Measurements from ENCODE around the gene PRR5.
"Not testable (repeated sequence)": the region's sequence is repeated elsewhere in the genome, so short reads cannot be mapped to it uniquely, and the experiment has no call there.

Gene PRR5

DNA sequence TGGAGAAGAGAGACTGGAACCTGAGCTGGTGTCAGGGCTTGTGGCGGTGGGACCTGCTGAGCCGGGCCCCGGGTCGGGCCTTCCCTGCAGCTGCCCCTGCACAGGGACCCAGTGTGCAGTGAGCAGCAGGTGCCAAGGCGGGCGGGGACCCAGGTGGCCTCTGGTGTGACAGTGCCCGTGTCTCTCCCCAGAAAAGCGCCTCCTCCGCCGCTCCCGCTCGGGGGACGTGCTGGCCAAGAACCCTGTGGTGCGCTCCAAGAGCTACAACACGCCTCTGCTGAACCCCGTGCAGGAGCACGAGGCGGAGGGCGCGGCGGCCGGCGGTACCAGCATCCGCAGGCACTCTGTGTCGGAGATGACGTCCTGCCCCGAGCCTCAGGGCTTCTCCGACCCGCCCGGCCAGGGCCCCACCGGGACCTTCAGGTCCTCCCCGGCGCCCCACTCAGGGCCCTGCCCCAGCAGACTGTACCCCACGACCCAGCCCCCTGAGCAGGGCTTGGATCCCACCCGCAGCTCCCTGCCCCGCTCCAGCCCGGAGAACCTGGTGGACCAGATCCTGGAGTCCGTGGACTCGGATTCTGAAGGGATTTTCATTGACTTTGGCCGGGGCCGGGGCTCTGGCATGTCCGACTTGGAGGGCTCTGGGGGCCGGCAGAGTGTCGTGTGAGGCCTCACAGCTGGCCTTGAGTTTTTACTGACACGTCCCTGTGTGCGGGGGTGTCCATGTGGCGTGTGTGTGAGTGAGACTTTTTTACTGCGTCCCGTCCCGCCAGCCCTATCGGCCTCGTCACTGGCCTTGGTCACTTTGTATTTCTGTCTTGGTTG is 34.8 kb downstream of the PRR5 start:
- no peak for DNase-seq

DNA sequence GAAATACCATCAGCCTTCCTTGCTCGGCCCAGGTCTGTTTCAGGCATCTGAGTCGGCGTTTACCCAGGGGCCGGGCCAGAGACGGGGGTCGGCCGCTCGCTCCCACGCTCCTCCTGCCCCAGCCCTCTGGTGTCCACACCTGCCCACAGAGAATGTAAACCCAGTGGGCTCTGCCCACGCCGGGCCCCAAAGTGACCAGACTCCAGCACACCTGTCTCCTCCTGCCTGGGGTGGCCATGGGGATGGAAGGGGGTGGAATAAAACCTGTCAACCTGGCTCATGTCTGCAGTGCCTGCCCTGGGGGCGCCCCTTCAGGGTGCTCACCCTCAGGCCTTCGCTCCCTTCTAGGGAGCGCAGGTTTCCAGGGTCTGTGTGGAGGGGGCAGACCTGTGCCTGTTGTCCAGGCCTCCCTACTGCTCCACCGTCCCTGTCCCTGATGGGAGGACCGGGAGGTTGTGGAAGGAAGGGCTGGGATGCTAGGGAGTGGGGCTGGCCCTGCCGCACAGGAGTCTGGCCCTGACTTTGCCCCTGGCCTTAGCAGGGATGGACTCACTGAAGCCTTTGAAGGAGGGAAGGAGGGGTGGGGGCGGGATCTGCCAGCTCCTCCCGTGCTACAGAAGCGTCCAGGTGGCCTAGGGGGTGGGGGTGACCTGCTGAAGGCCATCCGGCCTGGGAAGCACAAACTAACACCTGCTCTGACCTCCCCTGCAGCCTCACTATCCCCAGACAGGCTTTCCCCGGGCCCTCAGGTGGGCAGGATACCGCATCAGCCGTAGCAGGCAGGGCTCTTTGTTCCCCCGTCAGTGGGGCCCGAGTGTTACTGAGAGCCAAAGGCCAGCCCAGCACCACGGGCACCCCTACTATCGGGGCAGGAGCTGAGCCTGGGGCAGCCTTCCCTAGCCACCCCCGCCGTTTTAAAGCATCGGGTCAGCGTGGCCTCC is 35.7 kb downstream of the PRR5 start:
- no peak for DNase-seq

DNA sequence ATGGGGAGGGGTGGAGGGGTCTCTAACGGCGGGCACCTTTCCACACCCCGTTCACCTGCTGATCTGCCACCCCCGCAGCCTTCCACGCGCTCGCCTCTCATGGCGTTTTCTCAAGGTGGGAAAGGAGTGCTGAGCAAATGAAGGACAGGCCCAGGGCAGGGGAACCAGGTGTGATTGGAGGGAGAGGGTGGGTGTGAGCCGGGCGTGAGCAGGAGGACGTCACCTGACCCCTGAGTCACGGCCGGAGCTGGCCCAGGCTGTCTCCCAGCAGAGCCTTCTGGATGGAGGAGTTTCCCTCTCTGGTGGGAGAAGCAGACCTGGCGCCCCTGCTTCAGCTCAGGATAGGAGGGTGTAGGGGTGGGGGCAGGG is 36.3 kb downstream of the PRR5 start:
- DNase-seq, result no peak

DNA sequence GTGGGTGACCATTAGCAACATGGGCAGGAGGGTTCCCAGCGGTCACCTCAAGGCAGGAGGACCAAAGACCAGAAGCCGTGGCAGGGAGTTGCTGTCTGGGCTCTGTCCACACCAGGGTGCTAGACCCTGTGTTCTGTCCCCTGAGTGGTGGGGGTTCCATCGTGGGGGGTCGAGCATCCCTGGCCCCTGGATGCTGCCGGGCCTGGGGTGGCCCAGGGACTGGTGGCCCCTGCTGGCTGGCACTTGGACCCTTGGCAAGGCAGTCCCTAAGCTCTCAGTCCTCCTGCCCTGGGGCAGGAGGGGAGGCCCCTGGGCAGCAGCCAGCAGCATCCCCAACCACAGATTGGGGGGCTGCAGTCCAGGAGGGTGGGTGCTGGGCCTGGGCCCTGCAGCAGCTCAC is 37.0 kb downstream of the PRR5 start:
- no peak for DNase-seq

DNA sequence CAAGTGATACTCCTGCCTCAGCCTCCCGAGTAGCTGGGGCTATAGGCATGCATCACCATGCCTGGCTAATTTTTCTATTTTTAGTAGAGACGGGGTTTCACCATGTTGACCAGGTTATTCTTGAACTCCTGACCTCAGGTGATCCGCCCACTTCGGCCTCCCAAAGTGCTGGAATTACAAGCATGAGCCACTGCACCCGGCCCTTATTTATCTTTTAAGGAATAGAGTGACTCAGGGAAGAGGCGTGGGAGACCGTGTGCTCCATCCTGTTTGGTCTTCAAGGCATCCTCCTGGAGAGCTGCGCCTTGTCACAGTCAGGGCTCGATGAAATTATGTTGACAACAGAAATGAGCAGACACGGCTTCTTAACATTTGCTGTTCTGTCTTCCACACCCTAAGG is 37.7 kb downstream of the PRR5 start:
- DNase-seq, result not testable (repeated sequence)

DNA sequence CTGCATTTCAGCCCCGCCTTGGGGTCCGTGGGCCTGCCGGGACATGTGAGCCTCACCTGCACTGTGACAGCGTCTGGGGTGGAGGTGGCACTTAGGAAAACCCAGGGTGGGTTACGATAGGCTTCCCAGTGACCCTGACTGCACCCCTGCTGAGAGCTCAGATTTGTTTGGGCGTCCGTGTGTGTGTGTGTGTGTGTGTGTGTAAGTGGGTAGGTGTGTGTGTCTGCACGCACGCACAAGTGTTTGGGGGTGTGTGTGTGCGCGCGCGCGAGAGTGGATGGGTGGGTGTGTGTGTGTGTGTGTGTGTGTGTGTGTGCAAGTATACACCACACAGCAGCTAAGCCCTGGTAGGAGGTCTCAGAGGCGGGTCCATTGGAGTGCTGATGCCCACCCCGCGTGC is 38.3 kb downstream of the PRR5 start:
- no peak for DNase-seq

DNA sequence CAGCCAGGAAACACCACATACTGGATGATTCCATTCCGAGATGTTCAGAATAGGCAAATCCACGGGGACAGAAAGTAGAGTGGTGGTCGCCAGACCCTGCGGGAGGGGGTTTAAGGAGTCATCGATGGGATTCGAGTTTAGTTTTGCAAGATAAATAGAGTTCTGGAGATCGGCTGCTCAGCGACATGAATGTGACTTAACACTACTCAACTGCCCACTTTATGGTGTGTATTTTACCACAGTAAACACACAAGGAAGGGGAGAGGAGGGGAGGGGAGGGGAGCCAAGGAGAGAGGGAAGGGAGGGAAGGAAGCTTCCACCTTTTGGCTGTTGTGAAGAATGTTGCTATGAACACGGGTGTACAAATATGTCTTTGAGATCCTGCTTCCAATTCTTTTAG is 39.9 kb downstream of the PRR5 start:
- no peak for DNase-seq

DNA sequence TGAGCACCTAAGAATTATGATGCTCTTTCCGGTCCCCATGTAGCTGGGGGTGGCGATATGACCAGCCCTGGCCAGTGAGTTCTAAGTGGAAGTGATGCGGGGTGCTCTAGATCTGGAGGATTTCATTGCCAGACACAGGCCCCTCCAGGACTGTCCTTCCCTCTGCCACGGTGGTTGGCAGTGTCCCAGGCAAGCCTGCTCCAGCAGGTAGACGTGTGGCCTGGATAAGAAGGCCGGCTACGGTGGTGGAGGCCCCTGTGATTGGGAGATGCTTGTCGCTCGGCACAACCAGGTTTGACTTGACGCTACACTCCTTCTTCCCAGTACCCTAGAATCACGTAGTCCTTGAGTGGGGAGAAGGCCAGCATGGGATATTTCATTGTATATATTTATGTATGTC is 41.2 kb downstream of the PRR5 start:
- no peak for DNase-seq

DNA sequence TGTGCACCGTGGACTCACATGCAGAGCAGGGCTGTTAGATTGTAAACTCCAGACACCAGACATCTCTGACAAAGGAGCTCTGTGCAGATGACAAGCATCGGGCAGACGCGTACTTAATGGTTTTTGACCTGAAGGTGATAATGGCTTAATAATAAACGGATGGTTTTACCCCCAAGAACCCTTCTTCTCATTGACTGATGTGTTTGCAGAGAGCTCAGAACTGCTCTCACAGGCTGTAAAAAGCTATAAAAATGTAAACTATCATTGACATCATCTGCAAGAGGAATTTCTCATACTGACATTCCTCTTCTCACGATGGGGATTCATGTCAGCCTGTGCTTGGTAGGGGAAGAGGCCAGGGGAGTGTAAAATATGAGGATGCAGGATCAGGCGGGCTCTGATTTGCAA is 41.8 kb downstream of the PRR5 start:
- DNase-seq, result no peak

DNA sequence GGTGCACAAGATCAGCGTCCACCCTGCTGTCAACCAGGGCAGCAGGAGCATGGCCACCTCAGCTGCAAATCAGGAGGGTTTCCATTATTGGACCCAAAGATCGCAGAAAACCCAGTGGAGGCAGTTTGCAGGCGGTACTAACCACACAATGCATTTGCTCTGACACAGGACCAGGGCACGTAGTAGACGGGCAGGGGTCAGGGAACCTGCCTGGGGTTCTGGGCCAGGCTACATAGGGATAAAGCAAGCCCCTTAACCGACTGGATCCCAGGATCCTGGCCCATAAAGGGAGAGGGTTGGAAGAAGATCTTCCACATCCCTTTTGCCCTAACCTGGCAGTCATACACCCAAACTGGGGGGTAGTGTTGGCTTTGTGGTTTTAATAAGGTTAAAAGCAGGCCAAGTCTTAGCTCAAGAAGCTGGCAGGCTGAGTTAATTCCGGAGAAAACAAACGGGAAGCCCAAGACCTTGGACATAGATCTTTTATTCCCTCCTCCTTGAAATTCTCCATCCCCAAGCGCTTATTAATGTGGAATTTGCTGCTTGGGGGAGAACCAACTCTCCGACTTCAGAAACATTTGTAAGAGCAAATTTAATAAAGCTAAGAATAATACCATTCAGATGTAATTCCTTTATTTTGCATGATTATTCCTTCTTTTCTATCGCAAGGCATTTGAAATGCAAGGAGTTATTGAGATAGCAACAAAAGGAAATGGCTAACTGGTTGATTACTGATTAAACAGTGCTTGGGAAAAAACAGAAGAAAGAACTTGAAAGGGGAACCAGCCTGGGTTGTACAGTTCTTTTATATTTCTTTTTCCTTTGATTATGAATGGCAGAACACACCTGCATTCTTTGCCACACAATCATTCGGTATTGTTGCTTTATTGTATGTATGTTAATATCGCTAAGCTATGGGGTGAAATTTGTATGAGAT is 44.1 kb downstream of the PRR5 start:
- no peak for DNase-seq

DNA sequence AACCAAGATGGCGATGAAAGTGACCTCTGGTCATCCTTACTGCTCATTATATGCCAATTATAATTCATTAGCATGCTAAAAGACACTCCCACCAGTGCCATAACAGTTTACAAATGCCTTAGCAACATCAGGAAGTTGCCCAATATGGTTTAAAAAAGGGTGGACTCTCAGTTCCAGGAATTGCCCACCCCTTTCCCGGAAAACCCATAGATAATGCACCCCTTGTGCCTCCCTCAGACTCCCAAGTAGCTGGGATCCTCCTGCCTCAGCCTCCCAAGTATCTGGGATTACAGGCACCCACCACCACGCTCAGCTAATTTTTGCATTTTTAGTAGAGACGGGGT is 45.8 kb downstream of the PRR5 start:
- DNase-seq, result not testable (repeated sequence)

DNA sequence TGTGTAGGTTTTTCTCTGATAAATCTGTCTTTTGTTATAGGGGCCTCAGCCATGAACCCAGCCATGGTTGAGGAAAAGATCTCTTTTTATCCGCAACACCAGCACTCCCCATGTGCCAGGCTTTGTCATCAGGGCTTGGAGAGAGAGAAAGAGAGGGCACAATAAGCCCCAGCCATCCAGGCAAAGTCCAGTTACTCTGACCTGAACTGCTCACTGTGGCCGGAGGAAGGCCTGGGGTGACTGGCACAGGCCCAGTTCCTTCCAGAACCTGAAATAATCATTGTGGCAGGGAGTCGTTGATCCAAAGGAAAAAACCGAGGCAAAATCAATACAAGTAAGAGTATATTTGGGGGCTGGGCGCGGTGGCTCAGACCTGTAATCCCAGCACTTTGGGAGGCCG is 46.5 kb downstream of the PRR5 start:
- no peak for DNase-seq

DNA sequence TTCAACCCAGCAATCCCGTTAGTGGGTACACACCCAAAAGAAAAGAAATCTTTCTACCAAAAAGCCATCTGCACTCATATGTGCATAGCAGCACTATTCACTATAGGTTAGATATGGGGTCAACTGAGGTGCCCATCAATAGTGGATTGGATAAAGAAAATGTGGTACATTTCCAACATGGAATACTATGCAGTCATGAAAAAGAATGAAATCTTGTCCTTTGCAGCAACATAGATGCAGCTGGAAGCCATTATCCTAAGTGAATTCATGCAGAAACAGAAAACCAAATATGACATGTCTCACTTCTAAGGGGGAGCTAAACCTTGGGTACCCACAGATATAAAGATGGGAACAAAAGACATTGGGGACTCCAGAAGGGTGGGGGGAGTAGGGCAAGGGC is 48.5 kb downstream of the PRR5 start:
- DNase-seq, result no peak

DNA sequence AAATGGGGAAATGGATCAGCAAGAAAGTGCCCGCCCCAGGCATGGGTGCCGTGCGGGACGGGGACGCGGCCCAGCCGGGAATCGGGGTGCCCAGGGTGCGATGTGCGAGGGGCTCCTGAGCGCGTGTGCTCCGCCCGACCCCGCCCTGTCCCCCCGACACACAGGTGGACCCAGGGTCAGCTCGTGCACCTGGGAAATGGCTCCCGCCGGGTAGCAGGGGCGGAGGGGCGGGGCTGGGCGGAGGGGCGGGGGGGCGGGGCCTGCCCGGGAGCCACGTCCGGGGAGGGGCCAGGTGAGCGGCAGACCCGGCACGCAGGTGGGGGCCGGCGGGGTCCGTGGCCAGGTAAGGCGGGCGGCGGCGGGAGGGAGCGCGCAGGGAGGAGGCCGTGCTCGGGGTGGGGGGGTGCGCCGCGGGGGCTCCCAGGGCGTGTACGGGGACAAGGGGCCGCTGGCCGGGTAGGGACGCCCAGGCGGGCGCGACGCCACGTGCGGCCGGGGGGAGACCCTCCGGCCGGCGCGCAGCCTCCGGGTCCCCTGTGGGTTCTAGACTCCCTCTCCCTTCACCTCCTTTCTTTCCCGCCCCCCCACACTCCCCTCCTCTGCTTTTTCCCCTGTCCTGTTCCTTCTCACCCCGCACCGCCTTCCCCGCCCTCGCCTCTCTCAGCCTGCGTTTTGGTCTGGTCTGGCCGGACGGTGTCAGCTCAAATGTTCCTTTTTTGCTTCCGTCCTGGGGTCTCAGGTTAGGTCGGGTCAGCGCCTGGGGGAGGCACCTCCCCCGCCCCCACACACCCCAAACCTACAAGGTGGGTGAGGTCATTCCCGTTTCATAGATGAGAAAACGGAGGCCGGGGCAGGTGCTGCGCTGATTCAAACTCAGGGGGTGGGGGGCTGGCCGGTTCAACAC is 50.5 kb downstream of the PRR5 start, which contains the start of gene ARHGAP8:
Gene ARHGAP8, plus strand, starts transcription at position 291 of the 904 bp plus-strand sequence. CDS start 33,953 bp downstream, outside the sequence.
- DNase-seq, result no peak

DNA sequence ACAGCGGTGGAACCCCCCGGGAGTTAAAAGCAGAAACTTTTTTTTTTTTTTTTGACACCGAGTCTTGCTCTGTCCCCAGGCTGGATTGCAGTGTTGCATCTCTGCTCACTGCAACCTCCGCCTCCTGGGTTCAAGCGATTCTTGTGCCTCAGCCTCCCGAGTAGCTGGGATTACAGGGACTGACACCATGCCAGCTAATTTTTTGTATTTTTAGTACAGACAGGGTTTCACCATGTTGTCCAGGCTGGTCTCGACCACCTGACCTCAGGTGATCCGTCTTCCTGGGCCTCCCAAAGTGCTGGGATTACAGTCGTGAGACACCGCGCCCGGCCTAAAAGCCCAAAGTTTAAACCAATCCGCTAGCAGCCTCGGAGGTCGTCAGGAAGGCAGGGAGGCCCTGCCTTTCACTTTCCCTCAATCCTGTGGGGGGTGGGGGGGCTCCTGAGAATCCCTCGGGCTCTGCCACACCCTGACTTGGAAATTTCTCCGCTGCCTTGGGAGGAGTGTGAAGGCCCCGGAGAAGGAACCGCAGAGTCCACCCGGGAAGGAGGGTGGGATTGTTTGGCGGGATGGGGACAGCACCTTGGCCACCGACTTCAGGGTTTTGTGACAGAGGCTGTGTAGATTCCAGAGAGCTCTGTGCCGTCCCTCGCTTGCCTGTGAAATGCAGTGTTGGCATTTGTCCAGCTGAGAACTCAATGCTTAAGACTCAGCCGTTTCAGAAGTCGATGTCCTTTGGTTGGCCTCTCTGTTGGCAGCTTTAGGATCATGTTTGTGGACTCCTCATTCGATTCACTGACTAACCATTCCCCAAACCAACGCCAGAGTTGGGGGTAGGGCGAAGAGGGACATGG is 51.4 kb downstream of the PRR5 start:
- DNase-seq, result no peak

DNA sequence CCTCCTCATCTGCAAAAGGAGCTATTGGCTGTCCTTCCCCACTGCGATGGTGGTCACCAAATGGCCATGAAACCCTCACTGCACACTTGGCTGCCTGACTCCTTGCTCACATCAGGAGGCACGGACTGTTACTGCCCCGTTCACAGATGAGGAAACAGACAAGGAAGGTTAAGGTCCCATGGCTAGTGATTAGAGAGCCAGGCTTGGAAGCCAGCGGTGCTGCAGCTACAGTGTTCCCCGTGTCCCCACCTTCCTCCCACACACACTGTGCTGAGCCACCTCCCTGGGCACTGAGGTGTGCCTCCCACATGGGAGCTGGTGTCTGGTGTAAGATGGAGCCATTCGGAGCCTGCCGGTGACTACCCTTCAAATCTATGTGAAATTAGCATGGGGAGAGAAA is 53.0 kb downstream of the PRR5 start:
- DNase-seq, result no peak

DNA sequence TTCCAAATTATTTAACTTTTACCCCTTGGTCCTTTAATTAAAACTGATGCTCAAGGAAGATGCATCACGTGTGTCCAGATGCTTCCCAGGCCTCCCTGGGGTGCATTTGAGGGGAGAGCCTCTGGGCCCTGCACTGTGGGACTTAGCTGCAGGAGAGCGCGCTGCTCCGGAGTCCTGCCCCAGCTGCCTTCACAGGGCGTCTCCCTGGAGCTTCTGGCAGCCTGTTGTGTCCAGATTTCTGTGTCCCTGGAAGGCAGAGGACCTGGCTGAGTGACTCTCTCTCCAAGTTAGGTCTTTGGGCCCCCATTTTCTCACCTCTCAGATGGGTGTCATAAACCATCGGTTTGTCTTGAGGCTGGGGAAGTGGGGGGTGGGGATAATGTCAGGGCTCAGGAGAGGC is 53.4 kb downstream of the PRR5 start:
- DNase-seq, result no peak

DNA sequence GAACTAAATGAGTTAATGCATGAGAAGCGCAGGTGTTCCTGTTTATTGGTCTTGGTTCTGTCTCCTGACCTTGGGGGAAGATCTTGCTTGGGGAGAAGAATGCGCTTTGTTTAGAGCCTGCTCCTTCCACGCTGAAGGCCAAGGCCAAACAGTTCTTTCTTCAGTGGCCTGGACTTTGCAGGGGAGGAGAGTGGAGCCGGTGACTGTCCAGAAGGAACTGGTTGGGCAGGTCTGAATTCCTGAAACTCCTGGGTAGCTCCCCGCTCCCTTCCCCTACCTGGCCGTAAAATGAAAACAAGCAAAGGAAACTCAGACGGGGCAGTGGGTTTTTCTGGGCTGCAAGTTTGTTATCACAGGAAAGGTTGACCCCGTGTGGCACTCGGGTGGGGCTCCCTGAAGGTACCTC is 54.0 kb downstream of the PRR5 start:
- DNase-seq, result no peak

DNA sequence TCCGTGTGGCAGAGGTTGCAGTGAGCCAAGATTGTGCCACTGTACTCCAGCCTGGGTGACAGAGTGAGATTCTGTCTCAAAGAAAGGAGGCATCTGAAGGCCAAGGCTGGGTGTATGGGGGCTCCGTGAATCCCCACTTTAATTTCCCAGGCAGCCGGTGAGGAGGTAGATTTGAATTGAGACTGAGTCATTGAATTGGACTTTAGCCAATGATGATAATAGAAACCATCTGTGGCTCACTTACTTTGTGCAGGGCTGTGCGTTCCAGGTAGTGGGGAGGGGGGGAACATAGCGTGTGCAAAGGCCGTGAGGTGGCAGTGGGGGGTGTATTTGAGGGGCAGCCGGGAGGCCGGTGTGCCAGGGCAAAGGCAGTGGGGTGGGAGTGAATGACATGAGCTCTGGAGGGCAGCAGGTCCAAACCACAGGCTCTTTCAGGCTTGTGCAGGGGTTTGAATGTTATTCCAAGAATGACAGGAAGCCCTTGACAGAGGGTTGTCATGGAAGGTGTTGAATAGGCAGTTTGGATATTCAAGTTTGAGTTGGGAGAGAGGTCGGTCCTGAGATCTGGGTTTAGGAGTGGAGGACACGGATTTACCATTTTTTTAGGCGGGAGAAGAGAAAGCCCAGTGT is 56.5 kb downstream of the PRR5 start:
- peak in 1 of 3 donors; percentile 3 for DNase-seq

DNA sequence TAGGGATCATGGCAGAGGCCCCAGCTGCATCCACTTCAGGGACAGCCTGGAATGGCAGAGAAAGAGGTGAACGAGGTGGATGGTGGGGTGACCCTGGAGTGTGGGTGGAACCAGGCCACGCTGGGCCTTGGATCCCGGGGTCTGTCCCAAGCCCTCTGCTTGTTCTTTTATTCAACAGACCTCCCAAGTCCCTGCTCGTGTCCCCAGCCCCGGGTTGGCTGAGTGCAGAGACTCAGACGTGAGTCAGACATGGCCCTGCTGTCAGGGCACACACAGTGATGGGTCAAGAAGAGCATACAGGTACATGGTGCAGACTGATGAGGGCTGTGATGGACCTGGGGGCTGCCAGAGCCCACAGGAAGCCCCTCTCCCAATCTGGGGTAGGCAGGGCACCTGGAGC is 57.0 kb downstream of the PRR5 start:
- DNase-seq, result peak in 1 of 3 donors; percentile 5
